Epithelial cell of esophagus (primary cell): ENCODE data around the gene ODAD3.
A peak's percentile ranks its signal among the peaks of the same experiment; 100 is the strongest.
"Not testable (repeated sequence)": the region's sequence is repeated elsewhere in the genome, so short reads cannot be mapped to it uniquely, and the experiment has no call there.

Experiments
- DNase-seq: peaks from one replicate; pipeline ENCODE4 v3.0.0; 2010; ENCODE audit warnings: low read depth
- H3K4me3 ChIP-seq: 2 replicates; pipeline ENCODE4 v1.5.1; 2011; ENCODE audit warnings: mild to moderate bottlenecking, low read length, control low read depth
- CTCF ChIP-seq: IDR thresholded peaks from 2 replicates; pipeline ENCODE4 v1.5.1; 2011; ENCODE audit warnings: low read depth, mild to moderate bottlenecking, low read length, control low read depth, inconsistent platforms; ENCODE audit not compliant: insufficient read depth; ENCODE audit errors: missing control alignments

ODAD3 gene

GRCh38 chr19:11408591-11408990, 26.3 kb downstream of the ODAD3 start:
- no peak for DNase-seq
- no peak for TF ChIP-seq CTCF
- no peak overlapping the region for H3K4me3 ChIP-seq

GRCh38 chr19:11406703-11407236, 28.2 kb downstream of the ODAD3 start:
- DNase-seq, H3K4me3 ChIP-seq: not testable (repeated sequence)

- DNase-seq = no peak
- H3K4me3 ChIP-seq = no peak overlapping the region
- peak; percentile 24 for TF ChIP-seq CTCF
Observed at GRCh38 chr19:11405846-11406643, 28.9 kb downstream of the ODAD3 start.

GRCh38 chr19:11404588-11405222, 30.2 kb downstream of the ODAD3 start:
- no peak for DNase-seq
- no peak overlapping the region for H3K4me3 ChIP-seq
- TF ChIP-seq CTCF = no peak

- H3K4me3 ChIP-seq = no peak overlapping the region
- TF ChIP-seq CTCF = no peak
- no peak for DNase-seq
Observed at GRCh38 chr19:11401808-11402543, 32.9 kb downstream of the ODAD3 start.

GRCh38 chr19:11400798-11401197, 34.1 kb downstream of the ODAD3 start:
- no peak overlapping the region for H3K4me3 ChIP-seq
- no peak for TF ChIP-seq CTCF
- DNase-seq = no peak

- TF ChIP-seq CTCF = no peak
- no peak for DNase-seq
- H3K4me3 ChIP-seq = no peak overlapping the region
Observed at GRCh38 chr19:11399667-11400066, 35.3 kb downstream of the ODAD3 start.
